M059J (cell line): ENCODE data around the gene MEGF9. TPM values are rescaled to one million over a fixed set of nuclear protein-coding genes. Genes with fewer than 3 reads are reported as not detected.
A peak's percentile ranks its signal among the peaks of the same experiment; 100 is the strongest.

Source experiments
- DNase-seq: peaks from one replicate; pipeline ENCODE4 v3.0.0-alpha.2; 2012; ENCODE audit warnings: low read depth
- total RNA-seq: library from RNA; depleted of rRNA; stranded (reverse); fragments of >200 nt; shearing (Covaris generic); gene quantifications from 2 replicates; pipeline ENCODE4 v1.2.3, GENCODE V29; 2014

Gene MEGF9
- total RNA-seq, 1 experiment from 2014 or later: 15.0 TPM

DNA sequence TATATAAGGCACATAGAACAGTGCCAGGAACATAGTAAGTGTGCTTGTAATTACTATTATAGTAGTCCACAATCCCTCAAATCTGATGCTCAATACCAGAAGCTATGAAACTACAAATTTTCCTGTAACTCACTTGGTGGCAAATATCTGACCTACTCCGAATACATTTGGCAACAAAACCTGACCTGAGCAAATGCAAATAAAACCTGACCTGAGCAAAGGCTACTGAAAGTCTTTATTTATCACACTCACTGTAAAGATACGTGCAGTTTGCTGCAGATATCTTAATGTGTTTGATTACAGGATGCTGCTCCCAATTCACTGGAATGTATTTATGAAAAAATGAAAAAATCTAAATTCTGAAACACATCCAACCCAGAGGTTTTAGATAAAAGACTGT lies 7.1 kb downstream of the MEGF9 start:
- DNase-seq: no peak

DNA sequence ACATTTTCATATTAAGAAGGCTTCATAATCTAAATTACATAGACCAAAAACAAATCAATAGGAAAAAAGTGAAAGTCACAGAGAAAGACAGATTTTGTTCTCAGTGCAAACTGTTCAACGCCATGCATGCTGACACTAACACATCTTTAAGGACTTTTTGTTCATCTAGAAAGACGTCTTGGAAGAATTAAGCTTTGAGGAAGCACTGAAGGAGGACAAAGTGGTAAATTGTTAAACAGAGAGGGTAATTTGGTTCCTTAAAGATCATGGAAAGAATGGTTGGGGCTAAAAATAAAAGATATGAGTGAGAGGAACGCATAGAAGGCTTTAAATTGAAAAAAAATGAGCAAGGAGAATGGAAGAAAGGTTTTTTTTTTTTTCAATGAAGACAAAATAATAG lies 9.1 kb downstream of the MEGF9 start:
- no peak for DNase-seq

DNA sequence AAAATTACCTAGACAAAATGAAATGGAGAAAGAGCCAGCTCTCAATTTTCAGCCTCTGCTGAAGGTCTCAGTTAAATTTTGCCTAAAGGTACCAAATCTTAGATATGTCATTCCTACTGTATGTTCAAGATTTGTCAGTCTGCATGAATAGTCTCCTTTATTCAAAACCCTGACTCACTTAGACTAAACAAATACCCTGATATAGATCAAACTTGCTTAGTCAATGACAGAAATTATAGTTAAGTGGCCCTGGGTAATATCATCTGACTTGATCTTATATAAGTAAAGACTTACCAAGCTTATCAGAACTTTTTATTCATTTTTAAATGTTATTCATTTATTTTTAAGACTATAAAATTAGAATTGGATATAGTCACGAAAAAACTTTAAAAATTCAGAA lies 12.2 kb downstream of the MEGF9 start:
- peak; percentile 75 for DNase-seq

DNA sequence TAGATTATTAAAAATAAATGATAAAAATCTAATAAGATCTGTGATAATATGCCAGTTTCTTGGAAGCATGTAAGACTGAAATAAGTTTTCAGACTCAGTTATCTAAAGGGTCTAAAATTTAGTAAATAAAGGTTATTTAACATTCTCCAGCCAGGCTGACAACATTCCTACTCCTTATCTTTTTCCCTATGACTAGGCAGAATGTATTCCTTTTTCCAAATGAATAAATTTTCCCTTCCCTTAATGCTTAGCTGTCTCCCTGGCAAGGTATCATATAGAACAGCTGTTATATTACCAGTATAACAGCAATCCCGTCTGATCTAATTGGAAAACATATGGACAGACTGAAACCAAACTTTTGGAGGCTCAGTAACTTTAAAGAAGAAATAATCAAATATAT lies 13.0 kb downstream of the MEGF9 start:
- DNase-seq: no peak

DNA sequence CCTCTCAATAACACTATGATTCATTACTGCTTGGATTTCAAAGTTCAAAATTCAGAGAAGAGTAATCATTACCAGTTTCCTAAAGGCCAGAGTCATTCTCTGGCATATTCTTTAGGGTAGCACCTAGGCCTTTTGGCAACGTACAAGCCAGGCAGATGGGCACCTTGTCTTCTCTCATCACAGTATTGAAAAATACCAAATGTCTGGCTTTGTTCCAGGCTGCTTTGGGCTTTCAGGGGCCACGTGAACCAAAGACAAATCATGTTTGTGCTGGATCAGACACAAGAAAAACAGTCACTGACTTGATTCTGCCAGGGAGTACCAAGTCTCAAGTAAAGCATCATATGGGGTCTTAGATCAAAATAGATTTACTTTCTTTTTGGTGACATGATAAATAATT lies 15.5 kb downstream of the MEGF9 start:
- DNase-seq: peak; percentile 30

DNA sequence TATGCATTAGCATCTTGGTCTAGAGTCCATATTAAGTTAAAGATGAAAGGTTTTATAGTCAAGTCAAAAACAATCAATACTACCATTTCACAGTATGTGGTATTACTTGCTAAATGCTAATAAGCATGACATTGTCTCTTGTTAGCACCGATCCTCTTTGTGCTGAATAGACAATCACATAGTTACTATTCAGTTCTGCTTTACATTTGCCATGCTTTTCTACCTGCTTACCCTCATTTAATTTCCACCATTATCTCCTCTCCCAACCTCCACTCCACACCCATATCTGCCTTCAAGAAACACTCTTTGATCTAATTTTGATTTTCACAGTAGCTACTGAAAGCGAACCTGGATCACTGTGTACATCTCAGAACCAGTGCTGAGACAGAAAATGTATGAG lies 16.8 kb downstream of the MEGF9 start:
- DNase-seq: no peak

DNA sequence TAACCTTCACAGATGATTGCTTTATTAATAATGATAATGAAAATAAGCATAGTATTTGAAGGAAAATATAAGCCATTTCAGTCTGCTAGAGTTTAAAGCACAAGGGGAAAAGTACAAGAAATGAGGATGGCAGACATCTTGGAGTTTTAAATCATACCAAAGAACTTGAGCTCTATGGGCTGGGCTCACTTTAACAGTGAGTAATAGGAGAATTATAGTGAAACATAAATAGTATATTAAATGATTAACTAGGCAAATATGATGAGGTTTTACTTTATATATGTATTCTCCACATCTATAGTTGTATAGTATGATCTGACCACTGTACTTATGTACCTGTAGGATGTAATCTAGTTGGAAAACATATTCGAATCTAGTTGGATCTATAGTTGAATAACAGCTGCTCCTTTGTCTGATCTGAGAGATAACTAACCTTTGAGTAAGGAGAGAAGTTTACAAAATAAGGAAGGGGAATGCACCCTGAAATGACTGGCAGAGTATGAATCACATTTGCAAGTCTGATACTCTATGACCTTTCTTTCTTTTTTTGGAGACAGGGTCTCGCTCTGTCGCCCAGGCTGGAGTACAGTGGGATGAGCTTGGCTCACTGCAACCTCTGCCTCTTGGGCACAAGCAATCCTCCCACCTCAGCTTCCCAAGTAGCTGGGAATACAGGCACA lies 17.6 kb downstream of the MEGF9 start:
- peak; percentile 56 for DNase-seq

DNA sequence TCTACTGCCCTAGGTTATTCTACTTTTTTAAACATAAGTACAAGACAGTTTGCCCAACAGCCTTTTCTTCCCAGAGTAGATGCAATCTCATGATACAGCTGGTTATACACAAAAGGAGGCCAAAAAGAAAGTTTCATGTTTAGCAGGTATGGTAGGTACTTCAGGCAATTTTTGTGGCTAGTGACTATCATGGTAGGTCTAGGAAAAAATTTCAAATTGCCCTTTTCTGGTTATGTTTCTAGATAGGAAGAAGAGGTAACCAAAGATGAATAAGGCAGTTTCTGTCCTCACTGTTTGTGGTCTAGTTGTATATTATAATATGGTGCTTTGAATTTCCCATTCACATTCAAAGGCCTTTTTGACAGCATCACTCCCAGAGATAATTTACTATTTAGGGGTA lies 19.7 kb downstream of the MEGF9 start:
- DNase-seq: no peak

DNA sequence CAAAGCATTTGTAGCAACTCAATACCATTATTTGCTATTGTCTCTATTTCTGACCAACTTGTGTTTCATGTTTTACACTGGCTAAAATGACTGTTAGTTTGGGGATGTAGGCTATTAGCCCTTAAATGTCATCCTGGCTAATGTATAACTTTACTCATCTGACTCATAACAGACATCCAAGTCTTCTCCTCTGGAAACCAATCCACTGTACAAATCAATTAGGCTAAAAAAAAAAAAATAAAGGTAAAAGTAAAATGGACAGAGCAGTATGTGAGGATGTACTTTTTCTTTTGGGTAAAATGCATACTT lies 20.6 kb downstream of the MEGF9 start:
- no peak for DNase-seq

DNA sequence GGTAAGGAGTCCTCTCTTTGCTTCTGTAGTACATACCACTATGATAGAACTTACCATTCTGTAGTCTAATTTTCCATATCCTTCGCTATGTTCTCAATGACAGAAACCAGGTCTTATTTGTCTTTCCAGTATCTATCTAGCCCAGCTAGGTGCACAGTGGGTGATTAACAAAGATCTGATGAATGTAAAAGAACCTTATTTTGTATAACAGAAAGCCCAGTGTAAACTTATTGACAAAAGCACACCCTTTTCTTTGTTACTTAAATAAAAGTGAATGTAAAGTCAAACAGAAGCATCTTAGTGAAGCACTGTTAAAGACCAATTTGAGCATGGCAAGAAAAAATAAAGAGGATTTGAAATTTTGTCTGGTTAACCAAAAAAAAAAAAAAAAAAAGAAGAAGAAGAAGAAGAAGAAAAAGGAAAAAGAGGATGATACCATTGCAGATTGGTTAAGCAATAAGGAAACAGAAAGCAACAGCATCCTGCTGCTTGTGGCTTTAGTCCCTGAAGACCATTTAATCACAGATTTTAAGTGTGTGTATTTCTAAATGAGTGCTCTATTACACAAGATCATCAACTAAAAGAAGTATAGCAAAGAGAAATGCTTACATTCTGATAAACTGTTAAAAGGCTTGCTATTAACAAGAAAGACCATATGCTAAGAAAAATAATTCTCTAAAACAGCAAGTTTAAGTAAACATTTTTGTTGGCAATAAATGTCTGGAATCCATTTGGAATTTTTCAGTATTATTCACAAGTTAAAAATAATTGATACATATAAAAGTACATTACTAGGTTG lies 21.2 kb downstream of the MEGF9 start:
- no peak for DNase-seq

DNA sequence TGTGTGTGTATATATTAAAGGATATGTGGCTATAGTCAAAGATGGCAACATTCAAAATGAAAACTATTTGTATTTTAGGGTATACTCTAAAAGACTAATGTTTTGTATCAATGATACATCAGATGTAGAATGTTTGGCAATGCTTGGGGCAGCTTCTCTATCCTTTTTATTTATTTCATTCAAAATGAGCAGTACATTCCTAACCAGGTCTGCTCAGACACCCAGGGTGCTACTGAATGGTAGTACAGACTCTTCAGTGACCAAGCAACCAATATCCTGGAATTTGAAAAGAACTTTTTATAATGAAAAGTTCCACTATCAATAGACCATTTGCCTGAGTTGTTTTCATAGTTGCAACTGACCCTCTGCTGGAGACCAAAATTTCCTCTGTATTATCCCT lies 23.9 kb downstream of the MEGF9 start:
- no peak for DNase-seq

DNA sequence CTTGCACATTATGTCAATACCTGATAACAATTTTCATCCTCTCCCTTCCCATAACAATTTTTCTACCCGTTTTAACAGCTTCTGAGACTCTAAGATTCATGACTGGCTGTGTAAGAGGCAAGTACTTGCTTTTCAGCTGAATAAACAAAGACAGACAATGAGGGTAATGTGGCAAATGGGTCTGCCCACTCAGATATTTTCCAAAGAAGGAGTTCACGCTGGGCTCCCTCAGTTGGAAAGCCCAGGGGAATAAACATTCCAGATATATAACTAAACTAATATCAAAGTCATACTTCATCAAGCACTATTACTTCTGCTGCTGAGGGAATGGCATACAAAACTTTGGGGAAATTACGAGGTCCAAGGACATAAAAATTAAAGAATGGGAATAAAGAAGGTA lies 24.4 kb downstream of the MEGF9 start:
- DNase-seq: no peak

DNA sequence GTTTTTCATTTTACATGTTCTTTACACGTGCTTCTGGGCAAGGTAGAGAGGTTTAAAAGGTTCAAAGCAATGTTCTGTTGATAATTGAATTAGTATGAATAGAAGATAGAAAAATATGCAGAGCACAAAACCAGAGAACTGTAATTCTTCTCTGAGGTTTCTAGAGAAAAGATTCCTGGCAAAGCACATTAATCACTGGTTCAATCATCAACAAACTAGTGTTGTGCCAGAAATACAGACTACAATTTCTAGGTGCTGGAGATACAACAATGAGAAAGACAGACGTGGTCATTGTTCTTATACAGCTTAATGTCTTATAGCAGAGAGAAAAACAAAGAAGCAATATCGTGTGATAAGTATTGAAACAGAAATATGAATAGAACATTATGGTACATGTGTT lies 25.5 kb downstream of the MEGF9 start:
- no peak for DNase-seq

DNA sequence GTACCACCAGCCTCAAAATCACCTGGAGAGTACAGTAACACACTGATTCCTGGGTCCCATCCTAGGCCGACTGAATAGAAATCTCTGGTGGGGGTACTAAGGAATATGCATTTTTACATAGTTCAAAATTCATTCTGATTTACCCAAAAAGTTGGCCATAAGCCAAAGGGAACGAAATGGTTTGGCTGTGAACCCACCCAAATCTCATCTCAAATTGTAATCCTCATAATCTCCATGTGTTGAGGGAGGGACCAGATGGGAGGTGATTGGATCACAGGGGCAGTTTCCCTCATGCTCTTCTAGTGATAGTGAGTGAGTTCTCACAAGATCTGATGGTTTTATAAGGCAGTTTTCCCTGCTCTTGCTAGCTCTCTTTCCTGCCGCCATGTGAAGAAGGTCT lies 31.1 kb downstream of the MEGF9 start:
- DNase-seq: no peak

DNA sequence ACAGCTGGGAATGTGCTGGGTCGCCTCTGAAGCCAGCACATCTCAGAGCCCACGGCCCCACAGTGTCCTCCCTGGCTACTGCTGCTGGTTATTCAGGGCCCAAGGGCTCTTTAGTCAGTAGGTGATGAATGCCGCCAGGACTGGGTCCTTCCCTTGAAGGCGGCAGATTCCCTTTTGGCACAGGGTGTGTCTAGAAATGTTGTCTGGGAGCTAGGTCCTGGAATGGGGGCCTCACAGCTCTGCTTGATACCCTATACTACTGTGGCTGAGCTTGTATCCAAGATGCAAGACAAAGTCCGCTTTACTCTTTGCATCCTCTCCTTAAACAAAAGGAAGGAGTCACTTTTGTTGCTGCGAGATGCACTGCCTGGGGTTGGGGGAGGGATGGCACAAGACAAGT lies 33.1 kb downstream of the MEGF9 start:
- no peak for DNase-seq

DNA sequence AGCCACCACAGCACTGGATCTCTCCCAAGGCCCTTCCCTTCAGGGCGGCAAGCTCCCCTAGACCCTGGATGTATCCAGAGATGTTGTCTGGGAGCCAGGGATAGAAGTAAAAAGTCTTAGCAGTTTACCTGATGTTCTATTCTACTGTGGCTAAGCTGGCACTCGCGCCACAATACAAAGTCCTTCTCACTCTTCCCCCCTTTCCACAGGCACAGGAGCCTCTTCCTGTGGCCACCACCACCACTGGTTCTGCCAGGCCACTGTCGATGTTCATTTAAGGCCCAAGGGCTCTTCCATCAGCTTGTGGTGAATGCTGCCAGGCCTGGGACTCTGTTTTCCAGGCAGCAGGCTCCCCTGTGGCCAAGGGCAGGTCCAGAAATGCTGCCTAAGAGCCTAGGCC lies 33.7 kb downstream of the MEGF9 start:
- DNase-seq: no peak

DNA sequence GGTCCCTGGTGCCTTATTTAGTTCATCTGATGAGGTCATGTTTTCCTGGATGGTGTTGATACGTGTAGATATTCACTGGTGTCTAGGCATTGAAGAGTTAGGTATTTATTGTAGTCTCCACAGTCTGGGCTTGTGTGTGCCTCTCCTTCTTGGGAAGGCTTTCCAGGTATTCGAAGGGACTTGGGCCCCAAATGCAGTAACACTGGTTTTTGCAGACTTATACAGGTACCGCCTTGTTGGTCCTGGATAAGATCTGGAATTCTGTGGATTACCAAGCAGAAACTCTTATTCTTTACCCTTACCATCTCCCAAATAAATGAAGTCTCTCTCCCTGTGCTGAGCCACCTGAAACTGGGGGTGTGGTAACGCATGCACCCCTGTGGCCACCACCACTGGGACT lies 34.1 kb downstream of the MEGF9 start:
- no peak for DNase-seq

DNA sequence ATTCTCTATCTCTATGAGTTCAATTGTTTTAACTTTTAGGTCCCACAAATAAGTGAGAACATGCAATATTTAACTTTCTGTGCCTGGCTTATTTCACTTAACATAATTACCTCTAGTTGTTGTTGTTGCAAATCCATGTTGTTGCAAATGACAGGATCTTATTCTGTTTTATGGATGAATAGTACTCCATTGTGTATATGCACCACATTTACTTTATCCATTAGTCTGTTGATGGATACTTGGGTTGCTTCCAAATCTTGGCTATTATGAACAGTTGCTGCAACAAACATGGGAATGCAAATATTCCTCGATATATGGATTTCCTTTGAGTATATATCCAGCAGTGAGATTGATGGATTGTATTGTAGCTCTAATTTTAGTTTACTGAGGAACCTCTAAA lies 36.3 kb downstream of the MEGF9 start:
- no peak for DNase-seq

DNA sequence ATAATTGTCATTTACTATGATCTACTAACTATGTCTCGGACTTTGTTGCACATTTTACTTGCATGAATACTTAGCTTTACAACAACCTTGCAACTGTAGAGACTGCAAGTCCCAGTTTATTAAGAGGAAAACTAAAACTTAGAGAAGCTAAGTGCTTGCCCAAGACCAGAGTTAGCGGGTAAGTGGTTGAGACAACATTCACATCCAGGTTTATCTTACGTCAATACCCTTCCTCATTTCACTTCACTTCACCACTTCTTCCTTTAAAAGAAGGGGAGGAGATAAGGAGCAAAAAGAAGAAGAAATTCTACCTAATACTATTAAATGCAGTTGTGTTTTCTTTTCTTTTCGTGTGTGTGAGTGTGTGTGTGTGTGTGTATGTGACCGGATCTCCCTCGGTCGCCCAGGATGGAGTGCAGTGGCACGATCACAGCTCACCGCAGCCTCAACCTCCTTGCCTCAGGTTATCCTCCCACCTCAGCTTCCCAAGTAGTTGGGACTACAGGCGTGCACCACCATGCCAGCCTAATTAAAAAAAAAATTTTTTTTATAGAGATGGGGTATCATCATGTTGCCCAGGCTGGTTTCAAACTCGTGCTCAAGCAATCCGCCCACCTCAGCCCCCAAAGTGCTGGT lies 37.4 kb downstream of the MEGF9 start:
- DNase-seq: no peak

DNA sequence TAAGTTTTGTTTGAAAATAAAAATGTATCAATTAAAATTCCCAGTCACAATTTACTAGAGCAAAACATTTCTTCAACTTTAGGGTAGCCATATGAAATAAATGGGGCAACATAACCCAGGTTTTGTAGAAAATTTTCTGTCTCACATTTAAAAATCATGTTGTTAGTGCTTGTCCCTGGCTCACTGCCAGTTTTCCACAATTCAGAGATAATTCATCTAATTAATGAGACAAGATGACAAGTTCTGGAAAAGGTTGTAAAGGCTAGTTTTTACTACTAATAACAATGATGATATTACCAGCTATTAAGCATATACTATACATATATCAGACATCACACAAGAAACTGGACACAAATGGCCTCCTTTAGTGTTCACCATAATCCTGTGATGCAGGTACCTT lies 45.9 kb downstream of the MEGF9 start:
- peak; percentile 10 for DNase-seq

DNA sequence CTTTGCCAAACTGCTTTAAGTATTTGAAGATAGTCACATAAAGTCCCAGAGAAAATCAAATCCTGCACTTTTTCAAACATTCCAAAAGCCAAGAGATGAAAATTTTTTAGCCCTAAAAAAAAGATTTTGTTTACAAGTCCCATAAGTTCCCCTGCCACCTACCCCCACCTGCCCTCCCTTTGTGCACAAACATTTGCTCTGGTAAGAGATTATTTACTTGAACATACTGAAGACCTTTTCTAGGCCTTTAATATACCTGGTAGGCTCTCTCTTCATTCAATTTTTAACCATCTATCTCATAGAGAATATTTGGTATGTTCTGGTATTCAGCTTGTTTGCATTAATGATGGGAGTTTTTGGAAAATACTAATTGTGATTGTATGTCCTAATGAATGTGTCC lies 50.3 kb downstream of the MEGF9 start:
- no peak for DNase-seq

DNA sequence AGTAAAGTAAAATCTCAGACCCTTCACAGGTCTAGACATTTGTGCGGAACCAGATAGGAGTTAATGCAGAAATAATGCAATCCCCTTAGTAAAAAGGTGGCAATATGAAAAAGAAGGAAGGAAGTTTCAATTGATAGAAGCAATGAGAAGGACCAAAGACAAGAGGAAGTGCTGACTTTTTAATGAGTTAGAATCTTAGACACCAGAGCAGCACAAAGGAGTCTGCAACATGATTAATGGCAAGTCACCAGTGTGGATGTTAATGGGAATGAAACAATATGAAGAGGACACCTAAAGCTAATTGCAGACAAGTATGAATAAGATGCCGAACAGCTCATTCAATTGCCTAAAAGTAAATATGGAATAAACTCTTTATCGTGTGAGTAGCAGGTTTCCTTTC lies 50.9 kb downstream of the MEGF9 start:
- no peak for DNase-seq

DNA sequence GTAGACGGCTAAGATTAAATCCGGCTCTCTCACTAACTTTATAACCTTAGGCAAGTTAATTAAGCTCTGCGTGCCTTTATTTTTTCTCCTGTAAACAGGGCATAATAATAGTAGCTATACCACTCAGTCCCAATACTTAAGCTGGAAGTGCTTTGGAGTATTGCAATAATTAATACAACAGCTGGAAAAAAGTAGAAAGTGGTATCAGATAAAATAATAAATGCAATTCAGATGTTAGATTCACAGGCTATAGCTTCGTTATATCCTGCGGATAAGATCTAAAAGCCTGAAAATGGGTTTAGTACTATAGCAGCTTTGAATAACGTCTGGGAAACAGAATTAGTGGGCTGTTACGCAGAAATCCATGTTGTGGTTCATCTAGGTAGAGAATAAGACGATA lies 51.8 kb downstream of the MEGF9 start:
- no peak for DNase-seq
